Tibial nerve (tissue), 3 donors: Measurements from ENCODE around the gene CNTF.

Experiments used
- POLR2A ChIP-seq, 2 donors: fragments of 450-650 bp; IDR thresholded peaks; one replicate each; pipeline ENCODE4 v1.6.1; 2017; ENCODE audit warnings: antibody characterized with exemption in 2 of 2, mild to moderate bottlenecking in 2 of 2, moderate library complexity in 2 of 2
- TF ChIP-seq, protein P1 (sequence below), 5 experiments: fragments of 200-600 bp in 3 of 5; fragments of 450-650 bp in 2 of 5; sonication (generic) in 3 of 5; IDR thresholded peaks; one replicate each; pipeline ENCODE4 v1.5.1; 2016 to 2019; ENCODE audit warnings: antibody characterized with exemption in 5 of 5, mild to moderate bottlenecking in 3 of 5, moderate library complexity in 2 of 5

DNA sequence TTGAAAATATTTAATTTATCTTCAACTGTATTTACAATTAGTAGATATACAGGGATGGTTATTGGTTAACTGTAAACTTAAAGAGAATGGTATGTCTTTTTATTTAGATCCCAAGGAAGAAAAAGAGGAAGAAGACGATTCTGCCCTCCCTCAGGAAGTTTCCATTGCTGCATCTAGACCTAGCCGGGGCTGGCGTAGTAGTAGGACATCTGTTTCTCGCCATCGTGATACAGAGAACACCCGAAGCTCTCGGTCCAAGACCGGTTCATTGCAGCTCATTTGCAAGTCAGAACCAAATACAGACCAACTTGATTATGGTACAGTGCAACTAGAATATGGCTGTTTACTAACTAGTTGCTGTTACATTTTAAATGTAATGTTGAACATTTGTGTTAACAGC is 12.7 kb upstream of the CNTF start:
- TF ChIP-seq POLR2A (IDR thresholded peaks at IDR 0.05), result no peak
- TF ChIP-seq, protein P1, sequence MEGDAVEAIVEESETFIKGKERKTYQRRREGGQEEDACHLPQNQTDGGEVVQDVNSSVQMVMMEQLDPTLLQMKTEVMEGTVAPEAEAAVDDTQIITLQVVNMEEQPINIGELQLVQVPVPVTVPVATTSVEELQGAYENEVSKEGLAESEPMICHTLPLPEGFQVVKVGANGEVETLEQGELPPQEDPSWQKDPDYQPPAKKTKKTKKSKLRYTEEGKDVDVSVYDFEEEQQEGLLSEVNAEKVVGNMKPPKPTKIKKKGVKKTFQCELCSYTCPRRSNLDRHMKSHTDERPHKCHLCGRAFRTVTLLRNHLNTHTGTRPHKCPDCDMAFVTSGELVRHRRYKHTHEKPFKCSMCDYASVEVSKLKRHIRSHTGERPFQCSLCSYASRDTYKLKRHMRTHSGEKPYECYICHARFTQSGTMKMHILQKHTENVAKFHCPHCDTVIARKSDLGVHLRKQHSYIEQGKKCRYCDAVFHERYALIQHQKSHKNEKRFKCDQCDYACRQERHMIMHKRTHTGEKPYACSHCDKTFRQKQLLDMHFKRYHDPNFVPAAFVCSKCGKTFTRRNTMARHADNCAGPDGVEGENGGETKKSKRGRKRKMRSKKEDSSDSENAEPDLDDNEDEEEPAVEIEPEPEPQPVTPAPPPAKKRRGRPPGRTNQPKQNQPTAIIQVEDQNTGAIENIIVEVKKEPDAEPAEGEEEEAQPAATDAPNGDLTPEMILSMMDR (IDR thresholded peaks at IDR 0.05), result no peak
